HG03439 (cell line): Measurements from ENCODE around the gene ZNF224.
"Not testable (repeated sequence)": the region's sequence is repeated elsewhere in the genome, so short reads cannot be mapped to it uniquely, and the experiment has no call there.

Source experiments
- ATAC-seq: cut with Tn5 transposase; IDR thresholded peaks from one replicate; pipeline ENCODE4 v1.9.1; 2021; ENCODE audit warnings: mild to moderate bottlenecking, moderate library complexity; ENCODE audit not compliant: unreplicated experiment

ZNF224 gene

DNA sequence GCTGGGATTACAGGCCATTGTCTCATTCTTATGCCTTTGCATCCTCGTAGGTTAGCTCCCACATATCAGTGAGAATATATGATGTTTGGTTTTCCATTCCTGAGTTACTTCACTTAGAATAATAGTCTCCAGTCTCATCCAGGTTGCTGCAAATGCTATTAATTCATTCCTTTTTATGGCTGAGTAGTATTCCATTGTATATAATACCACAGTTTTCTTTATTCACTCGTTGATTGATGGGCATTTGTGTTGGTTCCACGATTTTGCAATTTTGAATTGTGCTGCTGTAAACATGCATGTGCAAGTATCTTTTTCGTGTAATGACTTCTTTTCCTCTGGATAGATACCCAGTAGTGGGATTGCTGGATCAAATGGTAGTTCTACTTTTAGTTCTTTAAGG, 27.0 kb downstream of the ZNF224 start:
- not testable (repeated sequence) for ATAC-seq

DNA sequence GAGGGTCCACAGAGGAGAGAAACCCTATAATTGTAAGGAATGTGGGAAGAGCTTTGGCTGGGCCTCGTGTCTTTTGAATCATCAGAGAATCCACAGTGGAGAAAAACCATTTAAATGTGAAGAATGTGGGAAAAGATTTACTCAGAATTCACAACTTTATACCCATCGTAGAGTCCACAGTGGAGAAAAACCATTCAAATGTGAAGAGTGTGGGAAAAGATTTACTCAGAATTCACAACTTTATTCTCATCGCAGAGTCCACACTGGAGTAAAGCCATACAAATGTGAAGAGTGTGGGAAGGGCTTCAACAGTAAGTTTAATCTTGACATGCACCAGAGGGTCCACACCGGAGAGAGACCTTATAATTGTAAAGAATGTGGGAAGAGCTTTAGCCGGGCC, 37.8 kb downstream of the ZNF224 start:
- no peak for ATAC-seq

- ATAC-seq: peak; percentile 56
These were observed 47.3 kb downstream of the ZNF224 start, which contains the start of gene ZNF234 for GRCh38 chr19:44141191-44142058. Gene ZNF234 (plus strand): TSS chr19:44141554. CDS start chr19:44144633, 3,079 bp downstream.

DNA sequence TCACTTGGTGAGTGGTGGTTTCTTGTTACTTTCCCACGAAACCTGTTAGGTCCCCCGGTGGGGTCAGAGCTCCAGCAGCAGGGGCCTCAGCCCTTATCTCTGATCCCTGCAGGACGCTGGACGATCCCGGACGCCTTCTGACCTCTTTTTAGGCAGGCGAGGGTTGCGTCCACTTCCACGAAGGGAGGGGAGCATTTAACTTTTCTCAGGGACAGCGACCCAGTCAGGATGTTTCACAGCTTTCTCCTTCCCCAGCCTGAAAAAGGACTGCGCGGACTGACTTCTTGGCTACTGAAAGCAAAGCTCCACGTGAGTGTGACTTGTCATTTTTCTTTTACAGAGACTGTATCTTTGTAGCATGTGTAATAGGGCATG, 47.9 kb downstream of the ZNF224 start:
- no peak for ATAC-seq

- ATAC-seq: no peak
These were observed 55.6 kb downstream of the ZNF224 start for GRCh38 chr19:44149776-44150175.

DNA sequence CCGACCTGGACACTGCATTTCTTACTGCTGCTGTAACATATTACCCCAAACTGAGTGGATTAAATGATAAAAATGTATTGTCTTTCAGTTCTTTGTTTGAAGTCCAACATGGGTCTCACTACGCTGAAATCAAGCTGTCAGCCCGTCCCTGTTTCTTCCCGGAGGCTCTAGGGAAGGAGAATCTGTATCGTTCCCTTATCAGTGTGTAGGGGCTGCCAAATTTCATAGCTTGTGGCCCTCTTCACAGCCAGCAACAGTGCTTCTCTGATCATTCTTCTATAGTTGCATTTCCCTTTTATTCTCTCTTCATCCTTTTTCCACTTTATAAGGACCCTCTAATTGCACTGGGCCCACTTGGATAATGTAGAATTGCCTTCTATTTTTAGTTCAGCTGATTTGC, 57.3 kb downstream of the ZNF224 start:
- ATAC-seq: no peak

DNA sequence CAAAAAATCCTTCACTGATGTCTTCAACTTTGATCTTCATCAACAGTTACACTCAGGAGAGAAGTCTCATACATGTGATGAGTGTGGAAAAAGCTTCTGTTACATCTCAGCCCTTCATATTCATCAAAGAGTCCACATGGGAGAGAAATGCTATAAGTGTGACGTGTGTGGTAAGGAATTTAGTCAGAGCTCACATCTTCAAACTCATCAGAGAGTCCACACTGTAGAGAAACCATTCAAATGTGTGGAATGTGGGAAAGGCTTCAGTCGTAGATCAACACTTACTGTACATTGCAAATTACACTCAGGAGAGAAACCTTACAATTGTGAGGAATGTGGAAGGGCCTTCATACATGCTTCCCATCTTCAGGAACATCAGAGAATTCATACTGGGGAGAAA, 62.3 kb downstream of the ZNF224 start:
- ATAC-seq: no peak
